HG02763 (cell line): Measurements from ENCODE around the gene UQCRFS1.
"Not testable (repeated sequence)": the region's sequence is repeated elsewhere in the genome, so short reads cannot be mapped to it uniquely, and the experiment has no call there.

ENCODE experiments used
- ATAC-seq: cut with Tn5 transposase; IDR thresholded peaks from one replicate; pipeline ENCODE4 v1.9.1; 2021; ENCODE audit warnings: mild to moderate bottlenecking, moderate library complexity; ENCODE audit not compliant: unreplicated experiment

Gene UQCRFS1

GRCh38 chr19:29215322-29215845 lies 2.4 kb upstream of the UQCRFS1 start:
- no peak for ATAC-seq

GRCh38 chr19:29214411-29214810 lies 1.5 kb upstream of the UQCRFS1 start:
- ATAC-seq = no peak

GRCh38 chr19:29212356-29212647 lies 649 bp downstream of the UQCRFS1 start:
- no peak for ATAC-seq

- ATAC-seq = no peak
Observed at GRCh38 chr19:29211562-29212355, 1.2 kb downstream of the UQCRFS1 start.

GRCh38 chr19:29211041-29211440 lies 1.9 kb downstream of the UQCRFS1 start:
- not testable (repeated sequence) for ATAC-seq

GRCh38 chr19:29210502-29210901 lies 2.4 kb downstream of the UQCRFS1 start:
- not testable (repeated sequence) for ATAC-seq

GRCh38 chr19:29207403-29208187 lies 5.4 kb downstream of the UQCRFS1 start:
- ATAC-seq = not testable (repeated sequence)

- ATAC-seq = no peak
Observed at GRCh38 chr19:29206453-29206852, 6.5 kb downstream of the UQCRFS1 start.

- ATAC-seq = no peak
Observed at GRCh38 chr19:29202281-29202680, 10.7 kb downstream of the UQCRFS1 start.

- ATAC-seq = no peak
Observed at GRCh38 chr19:29201855-29202254, 11.1 kb downstream of the UQCRFS1 start.

GRCh38 chr19:29194658-29195057 lies 18.3 kb downstream of the UQCRFS1 start:
- no peak for ATAC-seq

- ATAC-seq = no peak
Observed at GRCh38 chr19:29193155-29193554, 19.8 kb downstream of the UQCRFS1 start.

- no peak for ATAC-seq
Observed at GRCh38 chr19:29191005-29191404, 21.9 kb downstream of the UQCRFS1 start.

GRCh38 chr19:29189033-29189360 lies 24.0 kb downstream of the UQCRFS1 start:
- no peak for ATAC-seq

- no peak for ATAC-seq
Observed at GRCh38 chr19:29188289-29189032, 24.5 kb downstream of the UQCRFS1 start.

- no peak for ATAC-seq
Observed at GRCh38 chr19:29187676-29188075, 25.3 kb downstream of the UQCRFS1 start.

- no peak for ATAC-seq
Observed at GRCh38 chr19:29185427-29185826, 27.5 kb downstream of the UQCRFS1 start.

GRCh38 chr19:29176981-29177754 lies 35.8 kb downstream of the UQCRFS1 start:
- no peak for ATAC-seq

GRCh38 chr19:29173896-29174295 lies 39.1 kb downstream of the UQCRFS1 start:
- no peak for ATAC-seq

GRCh38 chr19:29172302-29172701 lies 40.6 kb downstream of the UQCRFS1 start:
- ATAC-seq = no peak

GRCh38 chr19:29171525-29171924 lies 41.4 kb downstream of the UQCRFS1 start:
- ATAC-seq = no peak
